BE2C (cell line): Measurements from ENCODE around the gene CEL.

ENCODE experiments used
- DNase-seq: peaks from one replicate; pipeline ENCODE4 v3.0.0-alpha.2; 2020
- H3K27me3 ChIP-seq: fragments of 250-450 bp; sonication (Bioruptor Pico); 2 replicates; pipeline ENCODE4 v1.5.1; 2020; ENCODE audit warnings: mild to moderate bottlenecking
- H3K36me3 ChIP-seq: fragments of 250-450 bp; sonication (Bioruptor Pico); 2 replicates; pipeline ENCODE4 v1.5.1; 2020; ENCODE audit warnings: mild to moderate bottlenecking
- H3K4me1 ChIP-seq: fragments of 250-450 bp; sonication (Bioruptor Pico); 2 replicates; pipeline ENCODE4 v1.5.1; 2020
- H3K4me3 ChIP-seq: 2 replicates; pipeline ENCODE4 v1.5.1; 2011; ENCODE audit warnings: low read depth, low read length
- H3K9me3 ChIP-seq: fragments of 250-450 bp; sonication (Bioruptor Pico); 2 replicates; pipeline ENCODE4 v1.5.1; 2020
- TF ChIP-seq, protein P1 (sequence below): IDR thresholded peaks from 2 replicates; pipeline ENCODE4 v1.5.1; 2012; ENCODE audit warnings: mild to moderate bottlenecking, low read depth, low read length

CEL gene

DNA sequence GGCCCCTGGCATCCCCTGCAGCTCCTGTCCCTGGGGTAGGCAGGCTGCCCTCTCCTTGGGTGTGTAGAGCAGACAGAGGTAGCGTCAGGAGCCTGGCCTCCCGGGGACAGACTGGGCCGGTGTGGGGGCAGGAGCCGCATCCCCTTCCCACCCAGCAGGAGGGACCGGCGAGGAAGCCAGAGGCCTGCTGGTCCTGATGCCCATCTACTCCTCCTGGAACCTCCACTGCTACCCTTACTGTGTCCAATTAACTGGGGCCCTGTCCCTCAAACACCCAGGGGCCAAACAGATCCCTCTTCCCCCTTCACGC, 43.6 kb downstream of the CEL start:
- TF ChIP-seq, protein P1, sequence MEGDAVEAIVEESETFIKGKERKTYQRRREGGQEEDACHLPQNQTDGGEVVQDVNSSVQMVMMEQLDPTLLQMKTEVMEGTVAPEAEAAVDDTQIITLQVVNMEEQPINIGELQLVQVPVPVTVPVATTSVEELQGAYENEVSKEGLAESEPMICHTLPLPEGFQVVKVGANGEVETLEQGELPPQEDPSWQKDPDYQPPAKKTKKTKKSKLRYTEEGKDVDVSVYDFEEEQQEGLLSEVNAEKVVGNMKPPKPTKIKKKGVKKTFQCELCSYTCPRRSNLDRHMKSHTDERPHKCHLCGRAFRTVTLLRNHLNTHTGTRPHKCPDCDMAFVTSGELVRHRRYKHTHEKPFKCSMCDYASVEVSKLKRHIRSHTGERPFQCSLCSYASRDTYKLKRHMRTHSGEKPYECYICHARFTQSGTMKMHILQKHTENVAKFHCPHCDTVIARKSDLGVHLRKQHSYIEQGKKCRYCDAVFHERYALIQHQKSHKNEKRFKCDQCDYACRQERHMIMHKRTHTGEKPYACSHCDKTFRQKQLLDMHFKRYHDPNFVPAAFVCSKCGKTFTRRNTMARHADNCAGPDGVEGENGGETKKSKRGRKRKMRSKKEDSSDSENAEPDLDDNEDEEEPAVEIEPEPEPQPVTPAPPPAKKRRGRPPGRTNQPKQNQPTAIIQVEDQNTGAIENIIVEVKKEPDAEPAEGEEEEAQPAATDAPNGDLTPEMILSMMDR = no peak
- no peaks in the 10 kb centered on the region for H3K9me3 ChIP-seq
- no peak for DNase-seq
- H3K36me3 ChIP-seq = peaks cover 96% of the 10 kb centered on the region
- no peak overlapping the region for H3K4me3 ChIP-seq
- no peaks in the 10 kb centered on the region for H3K27me3 ChIP-seq
- no peaks in the 10 kb centered on the region for H3K4me1 ChIP-seq

DNA sequence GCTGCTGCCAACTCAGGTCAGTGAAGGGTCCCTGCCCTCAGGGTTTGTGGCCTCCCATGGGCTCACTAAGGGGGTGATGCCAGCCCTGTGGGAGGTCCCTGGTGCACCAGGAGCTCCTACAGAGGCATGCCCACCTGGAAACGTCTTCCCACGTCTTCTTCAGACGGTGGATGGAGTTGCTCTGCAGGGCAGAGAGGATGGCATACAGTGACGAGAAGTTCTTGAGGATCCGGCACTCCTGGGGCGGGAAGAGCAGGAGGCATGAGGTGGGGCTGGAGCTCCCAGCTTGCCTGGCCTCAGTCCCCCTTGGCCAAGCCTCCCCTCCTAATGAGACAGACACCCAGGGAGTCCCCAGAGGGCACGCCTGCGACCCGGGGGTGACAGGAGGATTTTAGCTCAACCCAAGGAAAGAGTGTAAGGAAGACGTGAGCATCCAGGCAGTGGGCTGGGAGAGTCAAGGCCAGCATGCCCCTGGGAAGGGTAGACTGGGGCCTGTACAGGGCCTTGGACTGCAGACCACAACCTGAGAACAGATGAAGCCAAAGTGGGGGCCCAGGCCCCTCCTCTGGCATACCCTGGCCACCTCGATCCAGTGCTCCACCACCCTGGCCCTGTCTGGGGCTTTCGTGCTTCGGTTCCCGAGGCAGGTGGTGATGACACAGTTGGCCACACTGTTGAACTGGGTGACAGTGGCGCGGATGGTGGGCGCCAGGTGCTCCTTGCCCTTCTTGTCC, 44.9 kb downstream of the CEL start:
- no peaks in the 10 kb centered on the region for H3K4me1 ChIP-seq
- no peaks in the 10 kb centered on the region for H3K27me3 ChIP-seq
- H3K36me3 ChIP-seq = peaks cover 96% of the 10 kb centered on the region
- no peak for DNase-seq
- no peaks in the 10 kb centered on the region for H3K9me3 ChIP-seq
- TF ChIP-seq, protein P1 = no peak
- no peak overlapping the region for H3K4me3 ChIP-seq

DNA sequence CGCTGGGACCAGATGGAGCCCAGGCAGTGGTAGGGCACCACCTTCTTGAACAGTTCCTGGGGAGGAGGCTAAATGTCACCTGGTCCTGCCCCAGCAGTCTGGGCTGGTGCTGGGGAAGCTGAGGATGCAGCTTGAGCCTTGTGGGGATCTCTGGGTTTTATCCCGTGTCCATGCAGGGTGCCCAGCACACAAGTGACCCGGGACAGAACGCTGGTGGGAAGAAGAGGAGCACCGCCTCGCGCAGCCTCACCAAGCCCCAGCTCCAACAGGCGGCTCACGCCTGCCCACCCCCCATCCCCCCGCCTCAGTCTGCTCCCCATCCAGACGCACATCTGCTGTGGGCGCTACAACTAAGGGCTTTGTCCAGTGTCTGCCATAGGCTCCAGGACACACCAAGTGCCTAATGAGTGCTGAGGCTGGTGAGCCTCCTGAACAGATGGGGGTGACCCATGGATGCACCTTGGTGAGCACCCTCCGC, 45.5 kb downstream of the CEL start:
- Histone ChIP-seq H3K4me1 (no peaks in the 10 kb centered on the region), H3K9me3 (no peaks in the 10 kb centered on the region), H3K36me3 (peaks cover 96% of the 10 kb centered on the region), H3K4me3 (no peak overlapping the region), H3K27me3 (no peaks in the 10 kb centered on the region)
- TF ChIP-seq, protein P1 = no peak
- no peak for DNase-seq

DNA sequence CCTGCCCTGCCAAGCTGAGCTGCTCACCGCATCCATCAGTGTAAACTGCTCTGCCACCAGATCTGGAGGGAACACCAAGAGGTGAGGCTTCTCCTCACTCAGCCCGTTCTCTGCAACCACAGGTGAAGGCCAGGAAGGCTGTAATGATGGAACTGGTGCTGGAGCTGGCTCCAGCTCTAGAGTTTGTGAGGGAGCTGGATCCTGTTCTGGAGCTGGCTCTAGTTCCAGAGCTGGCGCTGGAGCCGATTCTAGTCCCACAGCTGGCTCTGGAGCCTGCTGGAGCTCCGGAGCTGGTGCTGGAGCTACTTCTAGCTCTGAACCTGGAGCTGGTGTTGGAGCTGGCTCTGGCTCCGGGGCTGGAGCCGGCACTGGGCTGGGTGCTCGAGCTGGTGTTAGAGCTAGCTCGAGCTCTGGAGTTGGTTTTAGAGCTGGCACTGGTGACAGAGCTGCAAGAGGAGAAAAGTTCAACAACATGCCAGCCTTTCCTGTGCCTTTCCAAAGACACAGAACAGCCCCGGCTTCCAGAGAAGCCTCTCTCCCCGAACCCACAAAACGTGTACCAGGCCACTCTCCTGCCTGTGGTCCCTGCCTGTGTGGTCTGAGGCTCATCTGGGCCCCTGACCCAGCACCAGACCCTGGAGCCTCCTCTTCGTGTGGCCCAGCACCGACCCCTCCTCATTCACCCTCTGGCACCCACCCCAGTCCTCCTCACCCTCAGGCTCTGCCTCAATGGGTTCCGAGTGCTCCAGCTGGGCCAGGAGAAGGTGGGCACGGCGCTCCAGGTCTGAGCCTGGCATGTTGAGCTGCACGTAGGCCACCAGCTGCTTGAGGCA, 46.4 kb downstream of the CEL start:
- Histone ChIP-seq H3K4me1 (peaks cover 6% of the 10 kb centered on the region), H3K27me3 (no peaks in the 10 kb centered on the region), H3K4me3 (no peak overlapping the region), H3K36me3 (peaks cover 96% of the 10 kb centered on the region), H3K9me3 (no peaks in the 10 kb centered on the region)
- TF ChIP-seq, protein P1 = no peak
- no peak for DNase-seq

DNA sequence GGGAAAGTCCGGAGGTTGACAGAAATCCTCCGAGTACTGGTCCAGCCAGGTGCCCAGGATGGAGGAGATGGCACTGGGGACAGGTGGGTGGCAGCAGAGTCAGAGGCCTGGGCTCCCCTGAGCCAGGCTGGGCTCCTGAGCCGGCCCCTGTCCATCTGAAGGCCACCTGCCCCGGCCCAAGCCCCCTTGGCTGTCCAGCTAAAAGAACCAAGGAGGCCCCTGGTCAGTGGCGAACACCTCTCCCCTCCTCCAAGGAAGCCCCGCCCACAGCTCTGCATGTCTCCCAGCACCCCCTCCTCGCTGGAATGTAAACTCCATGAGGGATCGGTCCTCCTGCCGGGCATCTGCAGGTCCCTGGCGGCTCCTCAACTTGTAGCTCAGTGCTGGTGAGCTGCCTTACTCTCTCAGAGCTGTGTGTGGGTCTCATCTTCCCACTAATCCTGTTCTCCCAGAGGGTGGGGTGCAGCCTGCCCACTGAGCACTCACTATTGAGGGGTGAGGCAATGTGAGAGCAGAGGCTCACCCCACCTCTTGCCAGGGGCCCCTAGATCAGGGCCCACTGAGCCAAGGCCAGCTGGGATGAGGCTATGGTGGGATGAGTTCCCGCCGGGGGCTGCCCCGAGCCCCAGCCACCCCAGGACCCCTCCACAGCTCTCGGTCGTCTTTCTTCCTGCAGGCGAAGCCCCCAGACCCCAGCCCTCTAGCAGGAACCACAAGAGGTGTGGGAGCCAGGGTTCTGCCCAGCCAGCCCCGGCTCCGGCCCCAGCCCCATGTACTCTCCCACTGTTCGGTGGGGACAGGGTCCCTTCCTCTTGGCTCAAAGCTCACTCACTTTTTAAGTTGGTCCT, 47.2 kb downstream of the CEL start:
- peak; percentile 13 for DNase-seq
- Histone ChIP-seq H3K4me1 (peaks cover 14% of the 10 kb centered on the region), H3K9me3 (no peaks in the 10 kb centered on the region), H3K36me3 (peaks cover 96% of the 10 kb centered on the region), H3K27me3 (no peaks in the 10 kb centered on the region), H3K4me3 (no peak overlapping the region)
- TF ChIP-seq, protein P1 = no peak
